Suprapubic skin (tissue), 4 donors: ENCODE results near the gene CUEDC2. TPM values are rescaled to one million over a fixed set of nuclear protein-coding genes. Genes with fewer than 3 reads are reported as not detected.

Source experiments
- DNase-seq, 2 donors: peaks; one replicate each; pipeline ENCODE4 v3.0.0-alpha.2; 2019; ENCODE audit warnings: low spot score in 2 of 2
- H3K27ac ChIP-seq: fragments of 200-600 bp; sonication (generic); one replicate; pipeline ENCODE4 v1.5.1; 2019
- H3K27me3 ChIP-seq: fragments of 200-600 bp; sonication (generic); one replicate; pipeline ENCODE4 v1.5.1; 2019
- H3K36me3 ChIP-seq: fragments of 200-600 bp; sonication (generic); one replicate; pipeline ENCODE4 v1.5.1; 2019
- H3K4me1 ChIP-seq: fragments of 200-600 bp; sonication (generic); one replicate; pipeline ENCODE4 v1.5.1; 2019
- H3K4me3 ChIP-seq: fragments of 200-600 bp; sonication (generic); one replicate; pipeline ENCODE4 v1.5.1; 2019; ENCODE audit warnings: mild to moderate bottlenecking
- H3K9me3 ChIP-seq: fragments of 200-600 bp; sonication (generic); one replicate; pipeline ENCODE4 v1.5.1; 2019
- CTCF ChIP-seq, 2 donors: fragments of 200-600 bp in 1 of 2; fragments of 450-650 bp in 1 of 2; sonication (generic) in 1 of 2; IDR thresholded peaks; one replicate each; pipeline ENCODE4 v1.5.1; 2016 to 2019; ENCODE audit warnings: antibody characterized with exemption in 2 of 2, mild to moderate bottlenecking in 1 of 2, moderate library complexity in 1 of 2
- EP300 ChIP-seq: sonication (generic); formaldehyde crosslinking; IDR thresholded peaks from one replicate; pipeline ENCODE4 v1.6.1; 2017; ENCODE audit warnings: antibody characterized with exemption
- POLR2A ChIP-seq, 2 donors: fragments of 450-650 bp; IDR thresholded peaks; one replicate each; pipeline ENCODE4 v1.6.1; 2017; ENCODE audit warnings: antibody characterized with exemption in 2 of 2, mild to moderate bottlenecking in 2 of 2, moderate library complexity in 2 of 2
- POLR2AphosphoS5 ChIP-seq, 3 donors: sonication (generic); formaldehyde crosslinking; IDR thresholded peaks; one replicate each; pipeline ENCODE4 v1.6.1; 2017; ENCODE audit warnings: antibody characterized with exemption in 3 of 3
- WGBS: methylation state at CpG from one replicate; pipeline ENCODE4 v1.1.5; 2018; 5-methylcytosine and 5-hydroxymethylcytosine counted together
- total RNA-seq, 4 donors: library from RNA; depleted of rRNA; stranded (reverse); fragments of >200 nt; gene quantifications; one replicate each; pipeline ENCODE4 v1.1.0, GENCODE V29; 2016

The CUEDC2 gene
- total RNA-seq, 4 donors from 2014 or later: 25.0 to 61.2 (median 40.2) TPM

GRCh38 chr10:102397222-102398171 is 34.9 kb downstream of the CUEDC2 start:
- WGBS: 88% methylated on average over 13 of the region's 14 CpGs

GRCh38 chr10:102396730-102397151 is 35.6 kb downstream of the CUEDC2 start:
- DNase-seq: peak in 1 of 2 donors; percentile 61
- WGBS: 93% methylated on average over 3 of the region's 12 CpGs
- H3K4me1 ChIP-seq: peaks cover 66% of the 10 kb centered on the region
- TF ChIP-seq POLR2A (IDR thresholded peaks at IDR 0.05) (no peak), EP300 (no peak), POLR2AphosphoS5 (IDR thresholded peaks at IDR 0.05) (no peak), CTCF (IDR thresholded peaks at IDR 0.05) (no peak)
- H3K36me3 ChIP-seq: peaks cover 9% of the 10 kb centered on the region
- no peaks in the 10 kb centered on the region for H3K27me3 ChIP-seq
- peak overlapping the region; percentile 84 for H3K4me3 ChIP-seq
- H3K9me3 ChIP-seq: no peaks in the 10 kb centered on the region
- H3K27ac ChIP-seq: no peak overlapping the region

More at GRCh38 chr10:102397222-102398171, 34.9 kb downstream of the CUEDC2 start:
- Histone ChIP-seq H3K9me3 (no peaks in the 10 kb centered on the region), H3K36me3 (peaks cover 17% of the 10 kb centered on the region), H3K4me1 (peaks cover 71% of the 10 kb centered on the region), H3K27me3 (no peaks in the 10 kb centered on the region), H3K27ac (no peak overlapping the region), H3K4me3 (no peak overlapping the region)
- peak in 1 of 2 donors; percentile 55 for DNase-seq
- TF ChIP-seq POLR2A (IDR thresholded peaks at IDR 0.05): no peak
- no peak for TF ChIP-seq EP300
- no peak for TF ChIP-seq POLR2AphosphoS5 (IDR thresholded peaks at IDR 0.05)
- no peak for TF ChIP-seq CTCF (IDR thresholded peaks at IDR 0.05)

- Histone ChIP-seq H3K27ac (peak overlapping the region; percentile 94), H3K4me1 (peaks cover 61% of the 10 kb centered on the region), H3K9me3 (no peaks in the 10 kb centered on the region), H3K4me3 (peak overlapping the region; percentile 84), H3K36me3 (peaks cover 4% of the 10 kb centered on the region), H3K27me3 (no peaks in the 10 kb centered on the region)
- peak in 1 of 2 donors; percentile 65 for DNase-seq
- 29% methylated on average over 4 of the region's 4 CpGs for WGBS
- TF ChIP-seq POLR2AphosphoS5 (IDR thresholded peaks at IDR 0.05) (no peak), POLR2A (IDR thresholded peaks at IDR 0.05) (no peak), CTCF (IDR thresholded peaks at IDR 0.05) (no peak), EP300 (no peak)
These were observed 36.1 kb downstream of the CUEDC2 start for GRCh38 chr10:102396317-102396650.

- Histone ChIP-seq H3K36me3 (no peaks in the 10 kb centered on the region), H3K9me3 (no peaks in the 10 kb centered on the region), H3K4me1 (peaks cover 58% of the 10 kb centered on the region), H3K27ac (peak within 1 kb of the TSS; percentile 94), H3K27me3 (no peaks in the 10 kb centered on the region), H3K4me3 (peak within 1 kb of the TSS; percentile 84)
- TF ChIP-seq CTCF (IDR thresholded peaks at IDR 0.05) (no peak), POLR2A (IDR thresholded peaks at IDR 0.05) (peak; percentile 35 to 76), EP300 (no peak), POLR2AphosphoS5 (IDR thresholded peaks at IDR 0.05) (peak in 1 of 3 donors; percentile 57)
- WGBS: under 1% methylated on average over 36 of the region's 42 CpGs
- DNase-seq: peak; percentile 95
These were observed 36.7 kb downstream of the CUEDC2 start, which contains the start of gene NFKB2 for GRCh38 chr10:102395400-102396316. NFKB2 (plus strand) TSS chr10:102395705; CDS start chr10:102395960, 255 bp downstream.
